Mammary epithelial cell (primary cell): ENCODE results near the gene ARMC10.

Experiments used
- EZH2 ChIP-seq: IDR thresholded peaks from 2 replicates; pipeline ENCODE4 v1.6.1; 2012; ENCODE audit warnings: low read length, inconsistent platforms, borderline replicate concordance
- TF ChIP-seq, protein P1 (sequence below), 2 donors: IDR thresholded peaks in 1 of 2; conservative IDR thresholded peaks in 1 of 2; 2 replicates each; pipeline ENCODE4 v1.5.1; 2011 to 2012; ENCODE audit warnings: inconsistent platforms in 2 of 2, low read length in 2 of 2, mild to moderate bottlenecking in 2 of 2, control low read depth in 1 of 2, low read depth in 1 of 2; ENCODE audit not compliant: insufficient read depth in 1 of 2; ENCODE audit errors: extremely low read depth in 1 of 2

DNA sequence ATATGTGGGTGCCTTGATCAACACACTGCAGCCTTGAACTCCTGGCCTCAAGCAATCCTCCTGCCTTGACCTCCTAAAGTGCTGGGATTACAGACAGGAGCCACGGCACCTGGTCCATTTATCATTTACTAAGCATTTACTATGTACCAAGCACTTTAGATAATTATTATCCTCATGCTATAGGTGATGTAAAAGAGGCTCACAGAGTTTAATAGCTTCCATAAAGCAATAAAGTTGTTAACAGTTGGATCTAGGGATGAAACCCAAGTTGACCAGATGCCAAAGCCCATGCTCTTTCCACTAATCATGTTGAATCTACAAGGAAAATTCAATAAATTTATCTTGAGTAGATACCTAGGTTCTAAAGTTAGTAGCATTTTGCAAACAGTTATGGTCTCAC, 68.9 kb downstream of the ARMC10 start:
- TF ChIP-seq, protein P1, sequence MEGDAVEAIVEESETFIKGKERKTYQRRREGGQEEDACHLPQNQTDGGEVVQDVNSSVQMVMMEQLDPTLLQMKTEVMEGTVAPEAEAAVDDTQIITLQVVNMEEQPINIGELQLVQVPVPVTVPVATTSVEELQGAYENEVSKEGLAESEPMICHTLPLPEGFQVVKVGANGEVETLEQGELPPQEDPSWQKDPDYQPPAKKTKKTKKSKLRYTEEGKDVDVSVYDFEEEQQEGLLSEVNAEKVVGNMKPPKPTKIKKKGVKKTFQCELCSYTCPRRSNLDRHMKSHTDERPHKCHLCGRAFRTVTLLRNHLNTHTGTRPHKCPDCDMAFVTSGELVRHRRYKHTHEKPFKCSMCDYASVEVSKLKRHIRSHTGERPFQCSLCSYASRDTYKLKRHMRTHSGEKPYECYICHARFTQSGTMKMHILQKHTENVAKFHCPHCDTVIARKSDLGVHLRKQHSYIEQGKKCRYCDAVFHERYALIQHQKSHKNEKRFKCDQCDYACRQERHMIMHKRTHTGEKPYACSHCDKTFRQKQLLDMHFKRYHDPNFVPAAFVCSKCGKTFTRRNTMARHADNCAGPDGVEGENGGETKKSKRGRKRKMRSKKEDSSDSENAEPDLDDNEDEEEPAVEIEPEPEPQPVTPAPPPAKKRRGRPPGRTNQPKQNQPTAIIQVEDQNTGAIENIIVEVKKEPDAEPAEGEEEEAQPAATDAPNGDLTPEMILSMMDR (conservative IDR thresholded peaks at IDR 0.05 in 1 of 2, IDR thresholded peaks at IDR 0.05 in 1 of 2; ENCODE audit: extremely low read depth in 1 of 2, insufficient read depth in 1 of 2, low read depth in 1 of 2, low read length in 2 of 2), result no peak
- TF ChIP-seq EZH2, result no peak
